ENCODE results near the gene DYTN. TPM values are rescaled to one million over a fixed set of nuclear protein-coding genes. Genes with fewer than 3 reads are reported as not detected.

Gene DYTN
- total RNA-seq, 1 donor from 2014 or later: not detected

Other genes starting within 250 kb of the DYTN start
- not detected in 3 replicates for gene FAM237A, start 75.9 kb downstream of the DYTN start, total RNA-seq
- gene MDH1B, start 46.9 kb upstream of the DYTN start, total RNA-seq: 0.89 to 1.3 TPM (median 1.1 TPM) in 3 replicates
- gene FASTKD2, start 47.2 kb upstream of the DYTN start, total RNA-seq: 26.2 to 29.5 TPM (median 28.4 TPM) in 3 replicates
- 0.18 TPM in 1 of 3 replicates, not detected in the others for gene CPO, start 221.1 kb upstream of the DYTN start, total RNA-seq

Data from mesothelial cell of epicardium (in vitro differentiated cells).